Endothelial cell of umbilical vein (primary cell): ENCODE measurements around the gene SYNE1. TPM values are rescaled to one million over a fixed set of nuclear protein-coding genes. Genes with fewer than 3 reads are reported as not detected.
"Not testable (repeated sequence)": the region's sequence is repeated elsewhere in the genome, so short reads cannot be mapped to it uniquely, and the experiment has no call there.

Source experiments
- BruUV-seq: library from RNA; stranded (reverse); fragments of 400-500 nt; replicated peaks from 2 replicates; lab custom pipeline; 2021; lab: Mats Ljungman, UMichigan
- CTCF ChIA-PET: fragments of 300-600, 350-600 bp; sonication (Branson Sonifier 250); formaldehyde crosslinking; loops from one replicate; lab custom pipeline; 2021; ENCODE audit warnings: antibody characterized with exemption, inconsistent platforms; lab: Charles Lee
- POLR2A ChIA-PET: fragments of 300-600, 350-600 bp; sonication (Branson Sonifier 250); formaldehyde crosslinking; loops from one replicate; lab custom pipeline; 2021; ENCODE audit warnings: antibody characterized with exemption, inconsistent platforms; lab: Charles Lee
- DNase-seq: peaks from one replicate; pipeline ENCODE4 v3.0.0-alpha.2; 2011; ENCODE audit warnings: low read depth, low spot score
- FAIRE-seq: peaks from 2 replicates; lab custom pipeline; 2011; peaks lifted over from hg19 to GRCh38; lab: Jason Lieb, UNC
- H2AFZ ChIP-seq: 2 replicates; pipeline ENCODE4 v1.6.0; 2012; ENCODE audit warnings: low read depth, low read length, control low read depth, inconsistent platforms
- H3K27ac ChIP-seq: 2 replicates; pipeline ENCODE4 v1.5.1; 2011; ENCODE audit warnings: low read depth, mild to moderate bottlenecking, control low read depth, low read length, moderate library complexity; ENCODE audit not compliant: insufficient read depth
- H3K27me3 ChIP-seq, 2 experiments: 2 replicates each; pipeline versions ENCODE4 v1.6.0 to v1.6.1; 2011; ENCODE audit warnings: low read length in 2 of 2, mixed read lengths in 1 of 2; ENCODE audit not compliant: control insufficient read depth in 2 of 2, insufficient read depth in 2 of 2
- H3K36me3 ChIP-seq, 2 experiments: 2 replicates in 1 of 2; 3 replicates in 1 of 2; pipeline ENCODE4 v1.5.1; 2011; ENCODE audit warnings: low read length in 2 of 2, mild to moderate bottlenecking in 1 of 2, moderate library complexity in 1 of 2; ENCODE audit not compliant: control insufficient read depth in 2 of 2, insufficient read depth in 2 of 2; ENCODE audit errors: extremely low read depth in 1 of 2
- H3K4me1 ChIP-seq: 3 replicates; pipeline ENCODE4 v1.5.1; 2011; ENCODE audit warnings: mild to moderate bottlenecking, low read length; ENCODE audit not compliant: control insufficient read depth, insufficient read depth; ENCODE audit errors: extremely low read depth
- H3K4me2 ChIP-seq: 2 replicates; pipeline ENCODE4 v1.6.1; 2011; ENCODE audit warnings: low read length, control low read depth, mixed read lengths; ENCODE audit not compliant: insufficient read depth
- H3K4me3 ChIP-seq, 3 experiments: fragments of 200-600 bp in 1 of 3; sonication (generic), shearing (Covaris generic) in 1 of 3; replicated peaks in 1 of 3; 2 replicates each; pipeline ENCODE4 v1.5.1; 2011 to 2016; ENCODE audit warnings: control low read depth in 3 of 3, low read length in 3 of 3, mild to moderate bottlenecking in 2 of 3, inconsistent platforms in 1 of 3, low read depth in 1 of 3, moderate library complexity in 1 of 3; ENCODE audit not compliant: insufficient read depth in 1 of 3
- H3K79me2 ChIP-seq: 2 replicates; pipeline ENCODE4 v1.6.0; 2012; ENCODE audit warnings: low read length, inconsistent platforms; ENCODE audit not compliant: control insufficient read depth, insufficient read depth
- H3K9ac ChIP-seq: replicated peaks from 2 replicates; pipeline ENCODE3; 2011; ENCODE audit warnings: low read length, control low read depth; ENCODE audit not compliant: insufficient read depth; ENCODE audit errors: extremely low read depth
- H3K9me1 ChIP-seq: replicated peaks from 3 replicates; pipeline ENCODE4 v1.6.0; 2011; ENCODE audit warnings: mild to moderate bottlenecking, low read length; ENCODE audit not compliant: control insufficient read depth, insufficient read depth; ENCODE audit errors: extremely low read depth
- H3K9me3 ChIP-seq: replicated peaks from 2 replicates; pipeline ENCODE4 v1.5.1; 2012; ENCODE audit warnings: low read length, inconsistent platforms; ENCODE audit not compliant: control insufficient read depth, insufficient read depth
- H4K20me1 ChIP-seq: replicated peaks from 2 replicates; pipeline ENCODE3; 2011; ENCODE audit warnings: mild to moderate bottlenecking, low read length; ENCODE audit not compliant: control insufficient read depth, insufficient read depth; ENCODE audit errors: extremely low read depth
- EZH2 ChIP-seq: IDR thresholded peaks from 2 replicates; pipeline ENCODE4 v1.6.1; 2012; ENCODE audit warnings: borderline replicate concordance, low read depth, mild to moderate bottlenecking, moderate library complexity, low read length, inconsistent platforms; ENCODE audit not compliant: severe bottlenecking
- FOS ChIP-seq: IDR thresholded peaks from 2 replicates; pipeline ENCODE4 v1.6.1; 2011; ENCODE audit warnings: mild to moderate bottlenecking, low read length, moderate library complexity, borderline replicate concordance; ENCODE audit not compliant: insufficient read depth
- POLR2A ChIP-seq: IDR thresholded peaks from 2 replicates; pipeline ENCODE4 v1.6.1; 2012; ENCODE audit warnings: low read depth, mild to moderate bottlenecking, control low read depth, low read length
- POLR2AphosphoS5 ChIP-seq: IDR thresholded peaks from 2 replicates; pipeline ENCODE4 v1.6.1; 2012; ENCODE audit warnings: low read depth, mild to moderate bottlenecking, control low read depth, low read length, moderate library complexity; ENCODE audit not compliant: insufficient read depth
- dilution Hi-C: fragments of 300-500 bp; cut with MboI; formaldehyde crosslinking; loops from one replicate; pipeline ENCODE4 v1.15.0; 2019; ENCODE audit warnings: low sequenced_read_pairs; ENCODE audit not compliant: extremely low pct_ligation_motif_present
- intact Hi-C: fragments of 100-400 bp; cut with micrococcal nuclease; formaldehyde crosslinking; loops from one replicate; pipeline ENCODE4 v1.10.0; 2022
- polyA plus RNA-seq, 4 experiments: library from polyadenylated mRNA; depleted of rRNA in 3 of 4; stranded (reverse) in 3 of 4; unstranded in 1 of 4; fragments of >200 nt; gene quantifications; 2 replicates each; pipeline versions ENCODE4 v1.2.1 to v1.2.3, GENCODE V29; 2011 to 2012; ENCODE audit warnings: missing spikeins in 1 of 4
- small RNA-seq: library from RNA; depleted of rRNA; stranded (forward); fragments of <200 nt; gene quantifications from one replicate; pipeline ENCODE3, GENCODE V24; 2012; ENCODE audit warnings: low replicate concordance, low read depth; ENCODE audit not compliant: insufficient read depth, insufficient read length
- total RNA-seq: library from RNA; stranded (reverse); gene quantifications from 2 replicates; pipeline ENCODE4 v1.2.3, GENCODE V29; 2021
- TF ChIP-seq, protein P1 (sequence below): IDR thresholded peaks from 2 replicates; pipeline ENCODE4 v1.6.1; 2011; ENCODE audit not compliant: insufficient read depth, insufficient read length

Gene SYNE1
- total and polyA plus RNA-seq, 2 donors (not counting 3 experiments of a cell fraction or from before 2014, with no cell fraction given) = 26.5 to 52.3 TPM

DNA sequence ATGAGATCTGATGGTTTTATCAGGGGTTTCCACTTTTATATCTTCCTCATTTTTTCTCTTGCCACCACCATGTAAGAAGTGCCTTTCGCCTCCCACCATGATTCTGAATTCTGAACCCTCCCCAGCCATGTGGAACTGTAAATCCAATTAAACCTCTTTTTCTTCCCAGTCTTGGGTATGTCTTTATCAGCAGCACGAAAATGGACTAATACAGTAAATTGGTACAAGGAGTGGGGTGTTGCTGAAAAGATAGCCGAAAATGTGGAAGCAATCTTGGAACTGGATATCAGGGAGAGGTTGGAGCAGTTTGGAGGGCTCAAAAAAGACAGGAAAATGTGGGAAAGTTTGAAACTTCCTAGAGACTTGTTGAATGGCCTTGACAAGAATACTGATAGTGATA, 560.9 kb downstream of the SYNE1 start:
- BruUV-seq, H3K4me1 ChIP-seq, H3K9me1 ChIP-seq, CTCF ChIA-PET, H3K9me3 ChIP-seq, H3K27ac ChIP-seq, DNase-seq, POLR2A ChIA-PET, H2AFZ ChIP-seq, intact Hi-C loops, H3K27me3 ChIP-seq, dilution Hi-C loops, H3K9ac ChIP-seq, H3K79me2 ChIP-seq, H4K20me1 ChIP-seq, H3K4me3 ChIP-seq, FAIRE-seq, H3K36me3 ChIP-seq, H3K4me2 ChIP-seq: not testable (repeated sequence)

DNA sequence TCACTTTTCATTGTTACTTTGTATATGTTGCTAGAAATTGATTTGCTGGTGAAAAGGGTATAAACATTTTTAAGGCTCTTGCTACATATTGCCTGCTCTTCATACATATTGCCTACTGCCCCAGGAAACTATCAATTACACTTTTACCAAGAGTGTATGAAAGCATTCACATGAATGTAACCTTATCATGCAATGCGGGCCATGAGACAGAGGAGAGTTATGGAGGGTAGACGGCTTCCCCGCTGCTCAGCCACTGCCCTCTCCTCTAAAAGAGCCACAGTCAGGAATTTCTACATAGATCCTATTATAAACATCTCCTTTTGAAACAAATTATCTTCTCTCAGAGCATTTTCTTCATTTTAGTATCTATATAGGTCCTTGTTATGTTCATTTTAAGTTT, 565.3 kb downstream of the SYNE1 start:
- Histone ChIP-seq H3K9me1 (no peaks in the 10 kb centered on the region), H3K79me2 (no peaks in the 10 kb centered on the region), H3K4me2 (no peak overlapping the region), H3K27ac (no peak overlapping the region), H3K4me3 (no peak overlapping the region), H3K9me3 (peaks cover 2% of the 10 kb centered on the region), H3K36me3 (no peaks in the 10 kb centered on the region), H3K9ac (no peak overlapping the region), H4K20me1 (no peaks in the 10 kb centered on the region), H3K4me1 (no peaks in the 10 kb centered on the region), H3K27me3 (peaks cover 0 to 4% of the 10 kb centered on the region in 2 experiments), H2AFZ (no peak overlapping the region)
- intact Hi-C loops = no loop called here
- DNase-seq = no peak
- ChIA-PET CTCF (no interaction called here), POLR2A (no interaction called here)
- dilution Hi-C loops = no loop called here
- no peak for FAIRE-seq
- no TSS peak for BruUV-seq
- TF ChIP-seq, protein P1, sequence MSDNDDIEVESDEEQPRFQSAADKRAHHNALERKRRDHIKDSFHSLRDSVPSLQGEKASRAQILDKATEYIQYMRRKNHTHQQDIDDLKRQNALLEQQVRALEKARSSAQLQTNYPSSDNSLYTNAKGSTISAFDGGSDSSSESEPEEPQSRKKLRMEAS = no peak
- no peak for TF ChIP-seq POLR2A
- no peak for TF ChIP-seq EZH2
- TF ChIP-seq POLR2AphosphoS5 = no peak
- no peak for TF ChIP-seq FOS

Small RNA genes lying within 50 kb of the gene (small RNA-seq; reads per million reads assigned to genes)
- not detected for gene RNA5SP223

Other genes starting within 250 kb of the SYNE1 start
- 106 and 119 TPM in 2 replicates for gene MYCT1, start 60.5 kb upstream of the SYNE1 start, total RNA-seq
- gene MYCT1, start 60.5 kb upstream of the SYNE1 start, polyA plus RNA-seq = 103 and 110 TPM in 2 replicates
- gene VIP, start 113.4 kb upstream of the SYNE1 start, total RNA-seq = 1.2 and 2.0 TPM in 2 replicates
- gene VIP, start 113.4 kb upstream of the SYNE1 start, polyA plus RNA-seq = 0.70 and 0.89 TPM in 2 replicates